Activated naive CD8-positive, alpha-beta T cell treated with anti-CD3 and anti-CD28 coated beads, Interleukin-2, amount 10 ng/mL, durations not matched to agents 7 days and 5 days (primary cell): ENCODE measurements around the gene EPS8L2. TPM values are rescaled to one million over a fixed set of nuclear protein-coding genes. Genes with fewer than 3 reads are reported as not detected.

Experiments used
- ATAC-seq: fragments of 150-1000 bp; cut with Tn5 transposase; one replicate; pipeline ENCODE4 v1.10.0; 2021; ENCODE audit warnings: low read depth, moderate library complexity
- POLR2A ChIA-PET: fragments of 350-600 bp; sonication (Branson Sonifier 250); formaldehyde crosslinking; loops from one replicate; lab custom pipeline; 2021; ENCODE audit warnings: antibody characterized with exemption; lab: Charles Lee
- DNase-seq: peaks from one replicate; pipeline ENCODE4 v3.0.0; 2021
- H3K27ac Mint-ChIP-seq: one replicate; pipeline ENCODE4 v1.8.0; 2022; ENCODE audit warnings: mild to moderate bottlenecking, mixed read lengths
- H3K27me3 Mint-ChIP-seq: one replicate; pipeline ENCODE4 v1.8.0; 2022; ENCODE audit warnings: mild to moderate bottlenecking, moderate library complexity, mixed read lengths
- H3K36me3 Mint-ChIP-seq: one replicate; pipeline ENCODE4 v1.8.0; 2021; ENCODE audit warnings: mild to moderate bottlenecking, mixed read lengths
- H3K4me1 Mint-ChIP-seq: one replicate; pipeline ENCODE4 v1.8.0; 2021; ENCODE audit warnings: mixed read lengths
- H3K4me3 Mint-ChIP-seq: one replicate; pipeline ENCODE4 v1.8.0; 2022; ENCODE audit warnings: mild to moderate bottlenecking, moderate library complexity, mixed read lengths
- H3K9me3 Mint-ChIP-seq: one replicate; pipeline ENCODE4 v1.8.0; 2021; ENCODE audit warnings: mixed read lengths
- total RNA-seq, 2 experiments: library from RNA; stranded (reverse); gene quantifications; one replicate each; pipeline ENCODE4 v1.2.3, GENCODE V29; 2021

EPS8L2 gene
- total RNA-seq, 2 experiments from 2014 or later: 19.0 to 24.5 TPM

DNA sequence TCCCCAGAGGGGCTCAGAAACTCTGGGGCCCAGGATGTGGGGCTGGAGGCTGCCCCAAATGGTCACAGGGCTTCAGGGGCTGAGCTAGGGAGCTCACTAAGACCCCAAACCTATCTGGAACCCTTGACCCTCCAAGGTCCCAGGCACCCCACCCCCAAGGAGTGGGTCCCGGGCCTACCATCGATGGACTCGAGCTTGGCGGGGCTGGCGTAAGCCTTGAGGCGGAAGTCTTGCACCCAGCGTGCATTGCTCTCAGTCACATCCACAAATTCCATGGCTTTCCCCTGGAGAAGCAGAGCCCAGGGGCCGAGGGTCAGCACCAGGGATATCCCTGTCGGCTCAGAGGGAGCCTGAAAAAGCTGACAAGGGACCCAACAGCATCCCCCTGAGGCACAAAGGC is 67.8 kb downstream of the EPS8L2 start:
- Mint-ChIP-seq H3K9me3 (no peaks in the 10 kb centered on the region), H3K36me3 (peaks cover under 1% of the 10 kb centered on the region), H3K4me1 (peaks cover 10% of the 10 kb centered on the region), H3K4me3 (no peak overlapping the region), H3K27me3 (no peaks in the 10 kb centered on the region), H3K27ac (no peak overlapping the region)
- POLR2A ChIA-PET: no interaction called here
- ATAC-seq (no peak), DNase-seq (no peak)

DNA sequence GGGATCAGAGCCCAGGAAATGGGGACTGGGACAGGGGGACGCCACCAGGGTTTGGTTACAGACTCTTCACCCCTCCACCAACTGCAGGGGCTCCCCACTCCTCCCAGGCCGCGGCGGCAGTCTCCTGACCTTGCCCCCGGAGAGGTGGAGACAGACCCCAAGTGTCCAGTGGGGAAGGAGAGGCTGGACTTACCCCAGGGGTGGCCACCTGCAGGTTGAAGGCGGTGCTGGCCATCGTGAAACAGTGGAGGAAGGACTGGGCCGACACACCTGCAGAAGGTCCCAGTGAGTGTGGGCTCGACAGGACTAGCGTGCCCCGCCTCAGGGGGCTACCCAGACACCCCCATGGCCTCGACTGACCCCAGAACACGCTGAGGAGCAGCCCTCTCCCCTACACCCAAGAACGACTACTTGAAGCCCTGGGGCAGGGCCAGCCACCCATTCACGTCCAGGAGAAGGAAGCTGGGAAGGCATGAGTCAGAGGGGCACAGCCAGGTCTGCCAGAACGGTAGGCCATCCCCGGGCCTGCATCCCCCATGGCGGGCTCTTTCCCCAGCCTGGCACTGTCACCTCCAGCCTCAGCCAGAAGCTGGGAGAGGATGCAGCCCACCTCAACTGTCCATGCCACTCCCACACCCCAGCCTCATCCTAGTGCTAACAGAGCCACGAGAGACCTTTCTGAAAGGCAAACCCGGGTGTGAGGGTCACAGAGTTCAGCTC is 69.0 kb downstream of the EPS8L2 start:
- H3K27ac Mint-ChIP-seq: peak overlapping the region; percentile 21
- H3K4me3 Mint-ChIP-seq: peak overlapping the region; percentile 57
- no peak for ATAC-seq
- peaks cover 13% of the 10 kb centered on the region for H3K4me1 Mint-ChIP-seq
- no peaks in the 10 kb centered on the region for H3K27me3 Mint-ChIP-seq
- POLR2A ChIA-PET: interaction anchor here (1.2 to 2.3 kb wide), 5 partner anchors 9 to 30 kb away, joined by 3 to 15 read pairs (median 3); partner anchors contain the start of gene PIDD1
- H3K36me3 Mint-ChIP-seq: peaks cover 1% of the 10 kb centered on the region
- no peaks in the 10 kb centered on the region for H3K9me3 Mint-ChIP-seq
- DNase-seq: no peak

DNA sequence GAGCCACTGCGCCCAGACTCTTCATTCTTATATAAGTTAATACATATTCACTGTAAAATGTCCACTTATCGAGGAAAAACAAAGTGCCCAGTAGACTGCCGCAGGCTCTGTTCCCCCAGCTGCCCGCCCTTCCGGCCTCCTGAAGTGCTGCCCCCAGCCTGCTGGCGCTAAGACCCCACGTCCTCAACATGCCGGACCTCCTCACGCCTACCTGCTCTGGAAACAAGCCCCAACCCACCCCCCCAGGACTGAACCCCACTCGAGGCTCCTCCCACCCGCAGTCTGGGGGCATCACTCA is 70.2 kb downstream of the EPS8L2 start:
- no peaks in the 10 kb centered on the region for H3K27me3 Mint-ChIP-seq
- POLR2A ChIA-PET: interaction anchor here (0.7 to 3.2 kb wide), 11 partner anchors 8 to 50 kb away, joined by 3 to 15 read pairs (median 3); partner anchors contain the start of genes PIDD1 and PNPLA2

DNA sequence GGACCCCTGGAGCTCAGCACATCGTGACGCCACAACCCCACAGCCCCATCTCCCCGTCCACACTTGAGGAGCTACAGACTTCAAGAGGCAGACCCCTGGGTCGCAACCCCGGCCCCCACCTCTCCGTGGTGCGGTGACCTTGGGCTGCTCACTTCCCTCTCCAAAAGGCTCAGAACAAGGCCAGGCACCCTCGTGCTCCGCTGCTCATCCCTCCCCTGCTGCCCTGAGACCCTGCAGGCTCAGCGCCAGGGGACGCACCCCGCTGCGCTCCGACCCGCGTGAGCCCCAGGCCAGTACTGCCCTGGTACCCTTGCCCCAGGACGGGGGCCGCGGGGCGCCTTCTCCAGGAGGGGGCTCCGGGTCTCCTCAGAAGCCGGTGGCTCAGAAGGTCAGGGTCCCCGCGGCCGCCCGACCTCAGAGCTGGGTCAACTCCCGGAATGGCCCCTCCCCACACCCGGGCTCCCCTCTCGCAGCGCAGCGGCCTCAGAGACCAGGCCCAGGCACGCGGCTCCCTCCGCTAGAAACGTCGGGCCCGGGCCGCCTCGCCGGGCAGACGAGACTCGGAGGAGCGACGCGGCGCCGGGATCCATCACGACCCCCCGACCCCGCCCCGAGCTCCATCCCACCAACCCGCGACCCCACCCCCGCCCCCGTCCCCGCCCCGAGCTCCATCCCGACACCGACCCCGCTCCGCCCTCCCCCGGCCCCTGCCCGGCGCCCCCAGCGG is 70.7 kb downstream of the EPS8L2 start:
- no peak for DNase-seq
- H3K9me3 Mint-ChIP-seq: no peaks in the 10 kb centered on the region
- peak overlapping the region; percentile 88 for H3K4me3 Mint-ChIP-seq
- H3K27ac Mint-ChIP-seq: peak overlapping the region; percentile 85
- peak; percentile 37 for ATAC-seq
- H3K27me3 Mint-ChIP-seq: no peaks in the 10 kb centered on the region
- peaks cover 1% of the 10 kb centered on the region for H3K36me3 Mint-ChIP-seq
- POLR2A ChIA-PET: interaction anchor here (0.6 to 3.7 kb wide), 13 partner anchors 8 to 161 kb away, joined by 3 to 20 read pairs (median 4); partner anchors contain the start of genes CEND1, IRF7, PIDD1 and PNPLA2
- H3K4me1 Mint-ChIP-seq: peaks cover 15% of the 10 kb centered on the region

More for the DNA sequence above, 70.2 kb downstream of the EPS8L2 start:
- H3K27ac Mint-ChIP-seq: peak overlapping the region; percentile 85
- peaks cover 1% of the 10 kb centered on the region for H3K36me3 Mint-ChIP-seq
- peaks cover 15% of the 10 kb centered on the region for H3K4me1 Mint-ChIP-seq
- no peaks in the 10 kb centered on the region for H3K9me3 Mint-ChIP-seq
- no peak for ATAC-seq
- no peak for DNase-seq
- peak overlapping the region; percentile 88 for H3K4me3 Mint-ChIP-seq

Other genes with a start within 250 kb of the EPS8L2 start
- gene RNH1, start 199.0 kb upstream of the EPS8L2 start, total RNA-seq: 10 to 100 TPM; 88.9 to 93.2 TPM
- gene HRAS, start 170.7 kb upstream of the EPS8L2 start, total RNA-seq: 10 to 100 TPM; 47.6 to 49.9 TPM
- 1 to 10 TPM; 4.3 to 4.7 TPM for gene LRRC56, start 168.7 kb upstream of the EPS8L2 start, total RNA-seq
- gene LMNTD2, start 145.5 kb upstream of the EPS8L2 start, total RNA-seq: 1 to 10 TPM; 2.5 to 2.7 TPM
- gene RASSF7, start 145.3 kb upstream of the EPS8L2 start, total RNA-seq: 10 to 100 TPM; 36.5 to 41.0 TPM
- gene PHRF1, start 129.8 kb upstream of the EPS8L2 start, total RNA-seq: 10 to 100 TPM; 55.4 to 58.9 TPM
- 100 to 1,000 TPM; 160 to 165 TPM for gene IRF7, start 90.3 kb upstream of the EPS8L2 start, total RNA-seq
- gene CDHR5, start 81.3 kb upstream of the EPS8L2 start, total RNA-seq: not detected
- gene SCT, start 79.0 kb upstream of the EPS8L2 start, total RNA-seq: not detected
- gene DRD4, start 69.0 kb upstream of the EPS8L2 start, total RNA-seq: under 1 TPM; 0.51 to 0.72 TPM
- 10 to 100 TPM; 33.1 to 36.0 TPM for gene DEAF1, start 11.0 kb upstream of the EPS8L2 start, total RNA-seq
- gene TMEM80, start 10.4 kb upstream of the EPS8L2 start, total RNA-seq: 10 to 100 TPM; 38.9 to 39.7 TPM
- 100 to 1,000 TPM; 199 to 206 TPM for gene TALDO1, start 41.2 kb downstream of the EPS8L2 start, total RNA-seq
- 10 to 100 TPM; 59.8 to 62.4 TPM for gene GATD1, start 71.3 kb downstream of the EPS8L2 start, total RNA-seq
- under 1 TPM in 1 of 2 experiments, not detected in 1; 0.37 TPM for gene CEND1, start 83.9 kb downstream of the EPS8L2 start, total RNA-seq
- 10 to 100 TPM; 35.1 to 35.8 TPM for gene SLC25A22, start 92.0 kb downstream of the EPS8L2 start, total RNA-seq
- 10 to 100 TPM; 53.4 to 53.6 TPM for gene PIDD1, start 99.0 kb downstream of the EPS8L2 start, total RNA-seq
- 1,000 to 10,000 TPM; 2,888 to 3,019 TPM for gene RPLP2, start 103.7 kb downstream of the EPS8L2 start, total RNA-seq
- 100 to 1,000 TPM; 110 to 125 TPM for gene PNPLA2, start 112.7 kb downstream of the EPS8L2 start, total RNA-seq
- 10 to 100 TPM; 10.5 to 11.2 TPM for gene CRACR2B, start 121.7 kb downstream of the EPS8L2 start, total RNA-seq
- gene CD151, start 126.7 kb downstream of the EPS8L2 start, total RNA-seq: 10 to 100 TPM; 36.4 to 37.4 TPM
- 10 to 100 TPM; 76.7 to 78.9 TPM for gene POLR2L, start 136.3 kb downstream of the EPS8L2 start, total RNA-seq
- 10 to 100 TPM; 19.0 to 20.3 TPM for gene TSPAN4, start 136.6 kb downstream of the EPS8L2 start, total RNA-seq
- gene CHID1, start 204.6 kb downstream of the EPS8L2 start, total RNA-seq: 10 to 100 TPM; 39.7 to 47.9 TPM
- gene AP2A2, start 219.6 kb downstream of the EPS8L2 start, total RNA-seq: 10 to 100 TPM; 49.1 to 52.1 TPM